SK-N-SH treated with all-trans-retinoic acid at 6 μM for 48 hours (cell line): ENCODE data around the gene SBNO1.
"Not testable (repeated sequence)": the region's sequence is repeated elsewhere in the genome, so short reads cannot be mapped to it uniquely, and the experiment has no call there.

Experiments
- ATAC-seq: fragments of 200-7000 bp; cut with Tn5 transposase; 3 replicates; pipeline ENCODE4 v1.9.1; 2020; ENCODE audit warnings: mild to moderate bottlenecking, moderate library complexity
- BACH2 ChIP-seq: fragments of 250-450 bp; sonication (Bioruptor Pico); IDR thresholded peaks from 2 replicates; pipeline ENCODE4 v1.9.0; 2021; ENCODE audit warnings: mild to moderate bottlenecking, borderline replicate concordance
- CSDC2 ChIP-seq: fragments of 250-450 bp; sonication (Bioruptor Pico); IDR thresholded peaks from 2 replicates; pipeline ENCODE4 v1.5.0; 2020; ENCODE audit warnings: mild to moderate bottlenecking, moderate library complexity
- ESRRG ChIP-seq: fragments of 250-450 bp; sonication (Bioruptor Pico); IDR thresholded peaks from 2 replicates; pipeline ENCODE4 v1.6.1; 2021; ENCODE audit warnings: mild to moderate bottlenecking
- GLIS3 ChIP-seq: fragments of 250-450 bp; sonication (Bioruptor Pico); IDR thresholded peaks from 2 replicates; pipeline ENCODE4 v1.5.0; 2020; ENCODE audit warnings: mild to moderate bottlenecking, moderate library complexity
- OSR1 ChIP-seq: fragments of 250-450 bp; sonication (Bioruptor Pico); IDR thresholded peaks from 2 replicates; pipeline ENCODE4 v1.8.0; 2022; ENCODE audit warnings: moderate library complexity, mild to moderate bottlenecking, inconsistent platforms
- SNAI2 ChIP-seq: fragments of 250-450 bp; sonication (Bioruptor Pico); IDR thresholded peaks from 2 replicates; pipeline ENCODE4 v1.5.0; 2020; ENCODE audit warnings: mild to moderate bottlenecking, moderate library complexity
- TOX ChIP-seq: fragments of 250-450 bp; sonication (Bioruptor Pico); IDR thresholded peaks from 2 replicates; pipeline ENCODE4 v1.8.0; 2021; ENCODE audit warnings: mild to moderate bottlenecking, moderate library complexity, borderline replicate concordance
- ZC3H10 ChIP-seq: fragments of 250-450 bp; sonication (Bioruptor Pico); IDR thresholded peaks from 2 replicates; pipeline ENCODE4 v1.5.1; 2021; ENCODE audit warnings: mild to moderate bottlenecking, moderate library complexity
- ZFP30 ChIP-seq: fragments of 450-650 bp; formaldehyde crosslinking; IDR thresholded peaks from 2 replicates; pipeline ENCODE4 v1.5.0; 2022; ENCODE audit warnings: mild to moderate bottlenecking, moderate library complexity
- ZNF565 ChIP-seq: fragments of 450-650 bp; formaldehyde crosslinking; conservative IDR thresholded peaks from 2 replicates; pipeline ENCODE4 v1.5.0; 2020; ENCODE audit warnings: low read depth, mild to moderate bottlenecking, moderate library complexity
- ZNF70 ChIP-seq: fragments of 450-650 bp; formaldehyde crosslinking; IDR thresholded peaks from 2 replicates; pipeline ENCODE4 v1.5.0; 2020; ENCODE audit warnings: mild to moderate bottlenecking, moderate library complexity
- ZNF8 ChIP-seq: fragments of 450-650 bp; formaldehyde crosslinking; IDR thresholded peaks from 2 replicates; pipeline ENCODE4 v1.5.0; 2020; ENCODE audit warnings: mild to moderate bottlenecking, moderate library complexity
- TF ChIP-seq, protein P1 (sequence below): fragments of 250-450 bp; sonication (Bioruptor Pico); IDR thresholded peaks from 2 replicates; pipeline ENCODE4 v1.5.0; 2020; ENCODE audit warnings: mild to moderate bottlenecking, moderate library complexity
- TF ChIP-seq, protein P2 (sequence below): fragments of 250-450 bp; sonication (Bioruptor Pico); IDR thresholded peaks from 2 replicates; pipeline ENCODE4 v1.5.1; 2020; ENCODE audit warnings: low read depth, mild to moderate bottlenecking, moderate library complexity
- TF ChIP-seq, protein P3 (sequence below): fragments of 250-450 bp; sonication (Bioruptor Pico); IDR thresholded peaks from 2 replicates; pipeline ENCODE4 v1.8.0; 2020; ENCODE audit warnings: mild to moderate bottlenecking, moderate library complexity, borderline replicate concordance
- TF ChIP-seq, protein P4 (sequence below): fragments of 250-450 bp; sonication (Bioruptor Pico); IDR thresholded peaks from 2 replicates; pipeline ENCODE4 v1.5.1; 2021; ENCODE audit warnings: mild to moderate bottlenecking, moderate library complexity
- TF ChIP-seq, protein P5 (sequence below): fragments of 250-450 bp; sonication (Bioruptor Pico); IDR thresholded peaks from 2 replicates; pipeline ENCODE4 v1.8.0; 2021; ENCODE audit warnings: low read depth, mild to moderate bottlenecking, moderate library complexity, borderline replicate concordance

Gene SBNO1

DNA sequence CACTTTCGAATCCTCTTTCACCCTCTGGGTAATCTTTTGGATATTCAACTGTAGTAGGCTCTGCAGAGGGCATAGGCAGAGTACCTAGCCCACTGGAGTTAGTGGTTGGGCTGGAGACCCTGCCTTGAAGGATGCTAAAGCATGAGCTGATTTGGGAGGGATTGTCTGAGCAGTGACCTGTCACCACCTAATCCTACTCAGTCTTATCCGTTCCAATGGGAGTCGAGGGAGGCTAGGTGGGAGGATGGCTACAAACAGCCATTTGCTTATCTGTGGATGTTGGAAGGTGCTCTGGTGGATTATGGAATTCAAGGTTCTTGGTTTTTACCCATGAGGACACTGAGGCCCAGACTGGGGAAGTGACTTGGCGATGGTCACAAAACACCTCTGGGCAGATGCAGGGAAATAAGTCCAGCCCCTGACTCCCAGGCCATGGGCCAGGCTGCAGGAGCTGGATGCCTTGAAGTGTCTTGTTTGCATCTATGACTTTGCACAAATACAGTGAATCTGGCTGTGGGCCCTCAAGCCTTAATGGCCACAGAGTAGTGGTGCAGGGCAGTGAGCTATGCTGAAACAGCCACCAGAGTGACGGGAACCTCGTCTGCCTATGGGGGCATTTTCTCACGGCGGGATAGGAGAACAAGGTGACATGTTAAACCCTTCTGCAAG, 23.0 kb upstream of the SBNO1 start:
- ATAC-seq: no peak
- TF ChIP-seq GLIS3 (CRISPR knock-in tag) (no peak), BACH2 (CRISPR knock-in tag) (no peak), ZNF565 (CRISPR knock-in tag) (no peak), ZFP30 (CRISPR knock-in tag) (no peak), OSR1 (CRISPR knock-in tag) (no peak), CSDC2 (CRISPR knock-in tag) (no peak)
- TF ChIP-seq, protein P1, sequence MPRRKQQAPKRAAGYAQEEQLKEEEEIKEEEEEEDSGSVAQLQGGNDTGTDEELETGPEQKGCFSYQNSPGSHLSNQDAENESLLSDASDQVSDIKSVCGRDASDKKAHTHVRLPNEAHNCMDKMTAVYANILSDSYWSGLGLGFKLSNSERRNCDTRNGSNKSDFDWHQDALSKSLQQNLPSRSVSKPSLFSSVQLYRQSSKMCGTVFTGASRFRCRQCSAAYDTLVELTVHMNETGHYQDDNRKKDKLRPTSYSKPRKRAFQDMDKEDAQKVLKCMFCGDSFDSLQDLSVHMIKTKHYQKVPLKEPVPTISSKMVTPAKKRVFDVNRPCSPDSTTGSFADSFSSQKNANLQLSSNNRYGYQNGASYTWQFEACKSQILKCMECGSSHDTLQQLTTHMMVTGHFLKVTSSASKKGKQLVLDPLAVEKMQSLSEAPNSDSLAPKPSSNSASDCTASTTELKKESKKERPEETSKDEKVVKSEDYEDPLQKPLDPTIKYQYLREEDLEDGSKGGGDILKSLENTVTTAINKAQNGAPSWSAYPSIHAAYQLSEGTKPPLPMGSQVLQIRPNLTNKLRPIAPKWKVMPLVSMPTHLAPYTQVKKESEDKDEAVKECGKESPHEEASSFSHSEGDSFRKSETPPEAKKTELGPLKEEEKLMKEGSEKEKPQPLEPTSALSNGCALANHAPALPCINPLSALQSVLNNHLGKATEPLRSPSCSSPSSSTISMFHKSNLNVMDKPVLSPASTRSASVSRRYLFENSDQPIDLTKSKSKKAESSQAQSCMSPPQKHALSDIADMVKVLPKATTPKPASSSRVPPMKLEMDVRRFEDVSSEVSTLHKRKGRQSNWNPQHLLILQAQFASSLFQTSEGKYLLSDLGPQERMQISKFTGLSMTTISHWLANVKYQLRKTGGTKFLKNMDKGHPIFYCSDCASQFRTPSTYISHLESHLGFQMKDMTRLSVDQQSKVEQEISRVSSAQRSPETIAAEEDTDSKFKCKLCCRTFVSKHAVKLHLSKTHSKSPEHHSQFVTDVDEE (CRISPR knock-in tag): no peak
- TF ChIP-seq, protein P2, sequence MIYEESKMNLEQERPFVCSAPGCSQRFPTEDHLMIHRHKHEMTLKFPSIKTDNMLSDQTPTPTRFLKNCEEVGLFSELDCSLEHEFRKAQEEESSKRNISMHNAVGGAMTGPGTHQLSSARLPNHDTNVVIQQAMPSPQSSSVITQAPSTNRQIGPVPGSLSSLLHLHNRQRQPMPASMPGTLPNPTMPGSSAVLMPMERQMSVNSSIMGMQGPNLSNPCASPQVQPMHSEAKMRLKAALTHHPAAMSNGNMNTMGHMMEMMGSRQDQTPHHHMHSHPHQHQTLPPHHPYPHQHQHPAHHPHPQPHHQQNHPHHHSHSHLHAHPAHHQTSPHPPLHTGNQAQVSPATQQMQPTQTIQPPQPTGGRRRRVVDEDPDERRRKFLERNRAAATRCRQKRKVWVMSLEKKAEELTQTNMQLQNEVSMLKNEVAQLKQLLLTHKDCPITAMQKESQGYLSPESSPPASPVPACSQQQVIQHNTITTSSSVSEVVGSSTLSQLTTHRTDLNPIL: no peak
- TF ChIP-seq, protein P3, sequence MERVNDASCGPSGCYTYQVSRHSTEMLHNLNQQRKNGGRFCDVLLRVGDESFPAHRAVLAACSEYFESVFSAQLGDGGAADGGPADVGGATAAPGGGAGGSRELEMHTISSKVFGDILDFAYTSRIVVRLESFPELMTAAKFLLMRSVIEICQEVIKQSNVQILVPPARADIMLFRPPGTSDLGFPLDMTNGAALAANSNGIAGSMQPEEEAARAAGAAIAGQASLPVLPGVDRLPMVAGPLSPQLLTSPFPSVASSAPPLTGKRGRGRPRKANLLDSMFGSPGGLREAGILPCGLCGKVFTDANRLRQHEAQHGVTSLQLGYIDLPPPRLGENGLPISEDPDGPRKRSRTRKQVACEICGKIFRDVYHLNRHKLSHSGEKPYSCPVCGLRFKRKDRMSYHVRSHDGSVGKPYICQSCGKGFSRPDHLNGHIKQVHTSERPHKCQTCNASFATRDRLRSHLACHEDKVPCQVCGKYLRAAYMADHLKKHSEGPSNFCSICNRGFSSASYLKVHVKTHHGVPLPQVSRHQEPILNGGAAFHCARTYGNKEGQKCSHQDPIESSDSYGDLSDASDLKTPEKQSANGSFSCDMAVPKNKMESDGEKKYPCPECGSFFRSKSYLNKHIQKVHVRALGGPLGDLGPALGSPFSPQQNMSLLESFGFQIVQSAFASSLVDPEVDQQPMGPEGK (CRISPR knock-in tag): no peak

DNA sequence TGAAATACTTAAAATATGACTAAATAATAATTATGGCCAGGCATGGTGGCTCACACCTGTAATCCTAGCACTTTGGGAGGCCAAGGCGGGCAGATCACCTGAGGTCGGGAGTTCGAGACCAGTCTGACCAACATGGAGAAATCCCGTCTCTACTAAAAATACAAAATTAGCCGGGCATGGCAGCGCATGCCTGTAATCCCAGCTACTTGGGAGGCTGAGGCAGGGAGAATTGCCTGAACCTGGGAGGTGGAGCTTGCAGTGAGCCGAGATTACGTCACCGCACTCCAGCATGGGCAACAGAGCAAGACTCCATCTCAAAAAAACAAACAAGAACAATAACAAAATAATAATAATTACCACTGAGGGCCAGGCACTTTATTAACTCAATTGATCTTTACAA, 20.9 kb upstream of the SBNO1 start:
- ATAC-seq: not testable (repeated sequence)

DNA sequence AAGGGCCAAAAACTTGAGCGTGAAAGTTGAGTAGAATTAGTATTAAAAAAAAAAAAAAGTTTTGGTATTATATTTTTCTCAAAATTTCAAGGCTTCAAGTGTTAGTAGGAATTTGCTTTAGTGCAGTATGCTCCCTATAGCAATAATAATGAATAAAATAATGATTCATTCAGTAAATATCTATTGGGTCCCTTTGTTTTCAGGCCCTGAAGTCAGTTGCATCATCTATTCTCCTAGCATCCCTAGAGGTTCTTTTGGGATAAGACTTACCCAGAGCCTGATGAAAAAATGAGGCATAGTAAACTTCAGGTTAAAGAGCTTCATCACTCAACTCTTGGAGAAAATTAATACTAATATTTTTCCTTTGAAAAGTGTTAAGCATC, 20.3 kb upstream of the SBNO1 start:
- ATAC-seq: no peak
- TF ChIP-seq, protein P2: no peak

DNA sequence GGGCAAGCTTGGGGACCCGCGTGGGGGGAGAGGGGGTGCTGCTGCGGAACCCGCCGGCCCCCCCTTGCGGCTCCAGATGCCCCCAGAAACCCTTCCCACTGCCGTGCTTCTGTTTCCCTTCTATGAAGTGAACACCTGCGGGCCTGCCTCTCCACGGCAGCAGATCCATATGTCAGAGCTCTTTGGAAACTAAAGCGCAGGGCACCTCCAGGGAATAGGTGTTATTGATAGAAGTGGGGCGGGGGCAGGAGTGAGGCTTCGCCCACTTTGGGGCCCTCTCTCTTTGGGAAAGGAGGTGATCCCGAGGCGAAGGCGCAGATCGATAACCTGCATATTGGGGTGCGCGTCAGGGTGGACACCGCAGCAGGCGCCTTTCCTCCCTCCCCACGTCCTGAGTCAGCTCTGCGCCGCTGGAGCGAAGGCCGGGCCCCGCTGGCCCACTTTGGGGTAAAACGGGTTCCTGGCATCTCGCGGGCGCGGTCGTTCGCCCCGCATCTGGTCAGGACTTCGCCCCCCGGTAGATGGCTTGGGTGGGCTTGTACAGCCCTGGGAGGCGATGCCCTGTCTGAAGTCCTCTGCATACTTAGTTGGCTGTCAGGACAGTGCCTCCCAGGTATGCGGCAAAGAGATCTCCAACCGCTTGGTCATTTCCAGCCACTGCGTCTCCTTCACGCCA, 19.8 kb upstream of the SBNO1 start:
- TF ChIP-seq TOX (CRISPR knock-in tag) (no peak), ZNF70 (no peak), ZC3H10 (CRISPR knock-in tag) (no peak), ZNF565 (CRISPR knock-in tag) (no peak), ESRRG (CRISPR knock-in tag) (no peak), SNAI2 (CRISPR knock-in tag) (no peak), ZNF8 (CRISPR knock-in tag) (no peak), ZFP30 (CRISPR knock-in tag) (no peak)
- TF ChIP-seq, protein P1 (CRISPR knock-in tag): no peak
- TF ChIP-seq, protein P4, sequence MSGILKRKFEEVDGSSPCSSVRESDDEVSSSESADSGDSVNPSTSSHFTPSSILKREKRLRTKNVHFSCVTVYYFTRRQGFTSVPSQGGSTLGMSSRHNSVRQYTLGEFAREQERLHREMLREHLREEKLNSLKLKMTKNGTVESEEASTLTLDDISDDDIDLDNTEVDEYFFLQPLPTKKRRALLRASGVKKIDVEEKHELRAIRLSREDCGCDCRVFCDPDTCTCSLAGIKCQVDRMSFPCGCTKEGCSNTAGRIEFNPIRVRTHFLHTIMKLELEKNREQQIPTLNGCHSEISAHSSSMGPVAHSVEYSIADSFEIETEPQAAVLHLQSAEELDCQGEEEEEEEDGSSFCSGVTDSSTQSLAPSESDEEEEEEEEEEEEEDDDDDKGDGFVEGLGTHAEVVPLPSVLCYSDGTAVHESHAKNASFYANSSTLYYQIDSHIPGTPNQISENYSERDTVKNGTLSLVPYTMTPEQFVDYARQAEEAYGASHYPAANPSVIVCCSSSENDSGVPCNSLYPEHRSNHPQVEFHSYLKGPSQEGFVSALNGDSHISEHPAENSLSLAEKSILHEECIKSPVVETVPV: no peak
- TF ChIP-seq, protein P5, sequence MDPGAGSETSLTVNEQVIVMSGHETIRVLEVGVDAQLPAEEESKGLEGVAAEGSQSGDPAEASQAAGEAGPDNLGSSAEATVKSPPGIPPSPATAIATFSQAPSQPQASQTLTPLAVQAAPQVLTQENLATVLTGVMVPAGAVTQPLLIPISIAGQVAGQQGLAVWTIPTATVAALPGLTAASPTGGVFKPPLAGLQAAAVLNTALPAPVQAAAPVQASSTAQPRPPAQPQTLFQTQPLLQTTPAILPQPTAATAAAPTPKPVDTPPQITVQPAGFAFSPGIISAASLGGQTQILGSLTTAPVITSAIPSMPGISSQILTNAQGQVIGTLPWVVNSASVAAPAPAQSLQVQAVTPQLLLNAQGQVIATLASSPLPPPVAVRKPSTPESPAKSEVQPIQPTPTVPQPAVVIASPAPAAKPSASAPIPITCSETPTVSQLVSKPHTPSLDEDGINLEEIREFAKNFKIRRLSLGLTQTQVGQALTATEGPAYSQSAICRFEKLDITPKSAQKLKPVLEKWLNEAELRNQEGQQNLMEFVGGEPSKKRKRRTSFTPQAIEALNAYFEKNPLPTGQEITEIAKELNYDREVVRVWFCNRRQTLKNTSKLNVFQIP (CRISPR knock-in tag): no peak
- ATAC-seq: peak; percentile 39
